Endothelial cell of umbilical vein (primary cell): ENCODE measurements around the gene C4orf50. TPM values are rescaled to one million over a fixed set of nuclear protein-coding genes. Genes with fewer than 3 reads are reported as not detected.
A peak's percentile ranks its signal among the peaks of the same experiment; 100 is the strongest.

Experiments
- BruUV-seq: library from RNA; stranded (reverse); fragments of 400-500 nt; replicated peaks from 2 replicates; lab custom pipeline; 2021; lab: Mats Ljungman, UMichigan
- CTCF ChIA-PET: fragments of 300-600, 350-600 bp; sonication (Branson Sonifier 250); formaldehyde crosslinking; loops from one replicate; lab custom pipeline; 2021; ENCODE audit warnings: antibody characterized with exemption, inconsistent platforms; lab: Charles Lee
- POLR2A ChIA-PET: fragments of 300-600, 350-600 bp; sonication (Branson Sonifier 250); formaldehyde crosslinking; loops from one replicate; lab custom pipeline; 2021; ENCODE audit warnings: antibody characterized with exemption, inconsistent platforms; lab: Charles Lee
- DNase-seq: peaks from one replicate; pipeline ENCODE4 v3.0.0-alpha.2; 2011; ENCODE audit warnings: low read depth, low spot score
- FAIRE-seq: peaks from 2 replicates; lab custom pipeline; 2011; peaks lifted over from hg19 to GRCh38; lab: Jason Lieb, UNC
- H2AFZ ChIP-seq: 2 replicates; pipeline ENCODE4 v1.6.0; 2012; ENCODE audit warnings: low read depth, low read length, control low read depth, inconsistent platforms
- H3K27ac ChIP-seq: 2 replicates; pipeline ENCODE4 v1.5.1; 2011; ENCODE audit warnings: low read depth, mild to moderate bottlenecking, control low read depth, low read length, moderate library complexity; ENCODE audit not compliant: insufficient read depth
- H3K27me3 ChIP-seq, 2 experiments: 2 replicates each; pipeline versions ENCODE4 v1.6.0 to v1.6.1; 2011; ENCODE audit warnings: low read length in 2 of 2, mixed read lengths in 1 of 2; ENCODE audit not compliant: control insufficient read depth in 2 of 2, insufficient read depth in 2 of 2
- H3K36me3 ChIP-seq, 2 experiments: 2 replicates in 1 of 2; 3 replicates in 1 of 2; pipeline ENCODE4 v1.5.1; 2011; ENCODE audit warnings: low read length in 2 of 2, mild to moderate bottlenecking in 1 of 2, moderate library complexity in 1 of 2; ENCODE audit not compliant: control insufficient read depth in 2 of 2, insufficient read depth in 2 of 2; ENCODE audit errors: extremely low read depth in 1 of 2
- H3K4me1 ChIP-seq: 3 replicates; pipeline ENCODE4 v1.5.1; 2011; ENCODE audit warnings: mild to moderate bottlenecking, low read length; ENCODE audit not compliant: control insufficient read depth, insufficient read depth; ENCODE audit errors: extremely low read depth
- H3K4me2 ChIP-seq: 2 replicates; pipeline ENCODE4 v1.6.1; 2011; ENCODE audit warnings: low read length, control low read depth, mixed read lengths; ENCODE audit not compliant: insufficient read depth
- H3K4me3 ChIP-seq, 3 experiments: fragments of 200-600 bp in 1 of 3; sonication (generic), shearing (Covaris generic) in 1 of 3; replicated peaks in 1 of 3; 2 replicates each; pipeline ENCODE4 v1.5.1; 2011 to 2016; ENCODE audit warnings: control low read depth in 3 of 3, low read length in 3 of 3, mild to moderate bottlenecking in 2 of 3, inconsistent platforms in 1 of 3, low read depth in 1 of 3, moderate library complexity in 1 of 3; ENCODE audit not compliant: insufficient read depth in 1 of 3
- H3K79me2 ChIP-seq: 2 replicates; pipeline ENCODE4 v1.6.0; 2012; ENCODE audit warnings: low read length, inconsistent platforms; ENCODE audit not compliant: control insufficient read depth, insufficient read depth
- H3K9ac ChIP-seq: replicated peaks from 2 replicates; pipeline ENCODE3; 2011; ENCODE audit warnings: low read length, control low read depth; ENCODE audit not compliant: insufficient read depth; ENCODE audit errors: extremely low read depth
- H3K9me1 ChIP-seq: replicated peaks from 3 replicates; pipeline ENCODE4 v1.6.0; 2011; ENCODE audit warnings: mild to moderate bottlenecking, low read length; ENCODE audit not compliant: control insufficient read depth, insufficient read depth; ENCODE audit errors: extremely low read depth
- H3K9me3 ChIP-seq: replicated peaks from 2 replicates; pipeline ENCODE4 v1.5.1; 2012; ENCODE audit warnings: low read length, inconsistent platforms; ENCODE audit not compliant: control insufficient read depth, insufficient read depth
- H4K20me1 ChIP-seq: replicated peaks from 2 replicates; pipeline ENCODE3; 2011; ENCODE audit warnings: mild to moderate bottlenecking, low read length; ENCODE audit not compliant: control insufficient read depth, insufficient read depth; ENCODE audit errors: extremely low read depth
- EZH2 ChIP-seq: IDR thresholded peaks from 2 replicates; pipeline ENCODE4 v1.6.1; 2012; ENCODE audit warnings: borderline replicate concordance, low read depth, mild to moderate bottlenecking, moderate library complexity, low read length, inconsistent platforms; ENCODE audit not compliant: severe bottlenecking
- JUN ChIP-seq: IDR thresholded peaks from 2 replicates; pipeline ENCODE4 v1.6.1; 2011; ENCODE audit warnings: borderline replicate concordance, low read depth; ENCODE audit not compliant: insufficient read length, insufficient read depth
- POLR2A ChIP-seq: IDR thresholded peaks from 2 replicates; pipeline ENCODE4 v1.6.1; 2012; ENCODE audit warnings: low read depth, mild to moderate bottlenecking, control low read depth, low read length
- dilution Hi-C: fragments of 300-500 bp; cut with MboI; formaldehyde crosslinking; loops from one replicate; pipeline ENCODE4 v1.15.0; 2019; ENCODE audit warnings: low sequenced_read_pairs; ENCODE audit not compliant: extremely low pct_ligation_motif_present
- intact Hi-C: fragments of 100-400 bp; cut with micrococcal nuclease; formaldehyde crosslinking; loops from one replicate; pipeline ENCODE4 v1.10.0; 2022
- polyA plus RNA-seq, 4 experiments: library from polyadenylated mRNA; depleted of rRNA in 3 of 4; stranded (reverse) in 3 of 4; unstranded in 1 of 4; fragments of >200 nt; gene quantifications; 2 replicates each; pipeline versions ENCODE4 v1.2.1 to v1.2.3, GENCODE V29; 2011 to 2012; ENCODE audit warnings: missing spikeins in 1 of 4
- total RNA-seq: library from RNA; stranded (reverse); gene quantifications from 2 replicates; pipeline ENCODE4 v1.2.3, GENCODE V29; 2021
- TF ChIP-seq, protein P1 (sequence below): IDR thresholded peaks from 2 replicates; pipeline ENCODE4 v1.6.1; 2011; ENCODE audit not compliant: insufficient read depth, insufficient read length
- TF ChIP-seq, protein P2 (sequence below), 2 donors: IDR thresholded peaks; 1 replicate in 1 of 2; 2 replicates in 1 of 2; pipeline ENCODE4 v1.5.1; 2011; ENCODE audit warnings: low read length in 2 of 2, mild to moderate bottlenecking in 2 of 2, moderate library complexity in 2 of 2, control low read depth in 1 of 2, inconsistent platforms in 1 of 2, low read depth in 1 of 2; ENCODE audit not compliant: insufficient read depth in 1 of 2; ENCODE audit errors: extremely low read depth in 1 of 2

C4orf50 gene
- total and polyA plus RNA-seq, 2 donors (not counting 3 experiments of a cell fraction or from before 2014, with no cell fraction given), result not detected

DNA sequence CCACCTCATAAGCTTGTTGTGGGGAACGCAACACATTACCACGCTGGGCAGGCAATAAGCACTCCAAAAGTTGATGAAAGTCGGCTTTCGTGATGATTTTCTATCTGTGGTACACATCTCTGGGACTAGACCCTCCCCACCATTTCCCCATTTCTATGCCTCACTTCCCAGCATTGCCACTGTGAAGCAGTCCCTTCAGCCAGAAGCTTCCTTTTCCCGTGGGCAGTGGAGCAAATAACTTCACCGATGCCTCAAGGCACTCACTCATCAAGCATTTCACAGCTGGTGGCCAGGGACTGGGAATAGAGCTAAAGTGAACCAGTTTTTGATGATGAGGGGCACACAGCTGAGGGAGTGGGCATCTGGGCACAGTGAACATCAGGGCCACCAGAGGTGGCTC lies 18.9 kb downstream of the C4orf50 start:
- Histone ChIP-seq H3K36me3 (no peaks in the 10 kb centered on the region), H3K9ac (no peak overlapping the region), H3K79me2 (no peaks in the 10 kb centered on the region), H3K4me1 (no peaks in the 10 kb centered on the region), H3K9me1 (no peaks in the 10 kb centered on the region), H4K20me1 (no peaks in the 10 kb centered on the region), H3K9me3 (no peaks in the 10 kb centered on the region), H3K27ac (no peak overlapping the region), H3K4me3 (no peak overlapping the region), H3K27me3 (no peaks in the 10 kb centered on the region), H3K4me2 (no peak overlapping the region), H2AFZ (no peak overlapping the region)
- intact Hi-C loops (loop anchor here (2.0 kb wide), 2 partner anchors 327 to 547 kb away; no protein-coding TSS in a partner anchor), dilution Hi-C loops (no loop called here)
- DNase-seq, result no peak
- CTCF ChIA-PET, result interaction anchor here (1.3 to 4.5 kb wide), 5 partner anchors 21 to 332 kb away, joined by 7 to 38 read pairs (median 21); no protein-coding TSS in a partner anchor
- no TSS peak for BruUV-seq
- TF ChIP-seq POLR2A (no peak), EZH2 (no peak), JUN (no peak)
- TF ChIP-seq, protein P1, sequence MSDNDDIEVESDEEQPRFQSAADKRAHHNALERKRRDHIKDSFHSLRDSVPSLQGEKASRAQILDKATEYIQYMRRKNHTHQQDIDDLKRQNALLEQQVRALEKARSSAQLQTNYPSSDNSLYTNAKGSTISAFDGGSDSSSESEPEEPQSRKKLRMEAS, result no peak
- FAIRE-seq, result no peak
- POLR2A ChIA-PET, result no interaction called here

DNA sequence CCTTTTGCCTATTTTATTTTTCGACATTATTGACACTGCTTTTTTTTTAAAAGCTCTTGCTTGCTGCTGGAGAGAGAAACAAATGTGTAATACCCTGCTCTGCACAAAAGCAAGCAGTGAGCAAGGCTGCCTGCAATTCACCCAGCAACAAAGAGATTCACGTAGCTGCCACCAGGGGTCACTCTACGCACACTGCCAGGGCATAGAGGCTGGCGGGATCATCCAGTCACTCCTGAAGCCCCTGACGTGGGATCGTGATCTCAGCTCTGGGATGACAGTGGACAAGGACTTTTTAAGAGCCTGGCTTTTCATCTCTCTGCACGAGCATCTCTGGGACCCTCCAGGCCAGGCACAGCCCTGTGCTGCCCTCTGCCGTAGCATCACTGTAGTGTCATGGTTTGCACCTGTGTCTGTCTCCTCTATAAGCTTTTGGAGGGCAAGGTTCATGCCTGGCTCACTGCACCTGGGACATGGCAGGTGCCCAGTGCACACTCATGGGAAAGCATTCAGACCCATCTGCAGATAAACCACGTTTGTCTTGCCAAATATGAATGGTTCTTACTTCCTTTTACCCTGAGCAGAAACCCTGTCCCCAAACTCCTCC lies 19.8 kb downstream of the C4orf50 start:
- POLR2A ChIA-PET, result no interaction called here
- no peaks in the 10 kb centered on the region for H3K9me1 ChIP-seq
- BruUV-seq, result no TSS peak
- H3K79me2 ChIP-seq, result no peaks in the 10 kb centered on the region
- FAIRE-seq (peak; percentile 64), DNase-seq (peak; percentile 46)
- H4K20me1 ChIP-seq, result no peaks in the 10 kb centered on the region
- no peaks in the 10 kb centered on the region for H3K4me1 ChIP-seq
- no peak overlapping the region for H3K27ac ChIP-seq
- H3K27me3 ChIP-seq, result no peaks in the 10 kb centered on the region
- intact Hi-C loops, result loop anchor here (1.0 to 2.0 kb wide), 4 partner anchors 89 to 548 kb away; no protein-coding TSS in a partner anchor
- dilution Hi-C loops, result no loop called here
- no peak overlapping the region for H3K9ac ChIP-seq
- TF ChIP-seq, protein P2, sequence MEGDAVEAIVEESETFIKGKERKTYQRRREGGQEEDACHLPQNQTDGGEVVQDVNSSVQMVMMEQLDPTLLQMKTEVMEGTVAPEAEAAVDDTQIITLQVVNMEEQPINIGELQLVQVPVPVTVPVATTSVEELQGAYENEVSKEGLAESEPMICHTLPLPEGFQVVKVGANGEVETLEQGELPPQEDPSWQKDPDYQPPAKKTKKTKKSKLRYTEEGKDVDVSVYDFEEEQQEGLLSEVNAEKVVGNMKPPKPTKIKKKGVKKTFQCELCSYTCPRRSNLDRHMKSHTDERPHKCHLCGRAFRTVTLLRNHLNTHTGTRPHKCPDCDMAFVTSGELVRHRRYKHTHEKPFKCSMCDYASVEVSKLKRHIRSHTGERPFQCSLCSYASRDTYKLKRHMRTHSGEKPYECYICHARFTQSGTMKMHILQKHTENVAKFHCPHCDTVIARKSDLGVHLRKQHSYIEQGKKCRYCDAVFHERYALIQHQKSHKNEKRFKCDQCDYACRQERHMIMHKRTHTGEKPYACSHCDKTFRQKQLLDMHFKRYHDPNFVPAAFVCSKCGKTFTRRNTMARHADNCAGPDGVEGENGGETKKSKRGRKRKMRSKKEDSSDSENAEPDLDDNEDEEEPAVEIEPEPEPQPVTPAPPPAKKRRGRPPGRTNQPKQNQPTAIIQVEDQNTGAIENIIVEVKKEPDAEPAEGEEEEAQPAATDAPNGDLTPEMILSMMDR (IDR thresholded peaks at IDR 0.05; ENCODE audit: extremely low read depth in 1 of 2, insufficient read depth in 1 of 2, low read depth in 1 of 2, low read length in 2 of 2), result peak; percentile 88 to 90
- TF ChIP-seq JUN, result no peak
- H3K9me3 ChIP-seq, result no peaks in the 10 kb centered on the region
- H3K36me3 ChIP-seq, result no peaks in the 10 kb centered on the region
- CTCF ChIA-PET, result interaction anchor here (0.7 to 4.5 kb wide), 23 partner anchors 8 to 549 kb away, joined by 3 to 38 read pairs (median 5); no protein-coding TSS in a partner anchor
- H2AFZ ChIP-seq, result no peak overlapping the region
- no peak overlapping the region for H3K4me3 ChIP-seq
- no peak overlapping the region for H3K4me2 ChIP-seq
